NCI-H128 (cell line): ENCODE results near the gene KCNMA1.

Experiments used
- DNase-seq: peaks from one replicate; lab custom pipeline; 2025; ENCODE audit not compliant: unreplicated experiment; lab: John Stamatoyannopoulos, UW

Gene KCNMA1

DNA sequence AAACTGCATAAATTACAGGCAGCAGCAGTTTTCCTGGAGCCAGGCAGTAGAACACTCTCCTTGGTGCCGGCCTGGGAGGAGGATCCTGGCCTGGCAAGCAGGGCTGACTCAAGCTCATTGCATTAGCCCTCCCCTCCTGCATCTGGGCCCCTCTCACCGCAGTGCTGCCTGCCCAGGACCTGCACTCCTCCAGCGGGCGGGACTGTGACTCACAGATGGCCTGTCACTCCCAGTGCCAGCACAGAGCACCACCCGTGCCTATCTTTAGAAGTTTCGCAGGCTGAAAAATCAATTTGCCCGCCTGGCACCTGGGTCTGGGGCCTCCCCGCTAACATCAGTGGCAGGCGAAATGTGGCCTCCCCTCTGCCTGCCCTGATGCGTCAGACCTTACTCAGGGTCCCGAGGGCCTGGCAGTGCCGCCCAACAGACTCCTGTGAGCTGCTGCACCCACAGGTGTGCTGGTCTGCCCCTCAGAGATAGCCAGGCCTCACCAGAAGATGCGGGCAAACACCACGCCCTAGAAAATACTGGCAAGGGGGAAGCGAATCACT lies 123.8 kb downstream of the KCNMA1 start:
- DNase-seq = no peak

- DNase-seq = no peak
Observed at GRCh38 chr10:77513220-77513619, 124.4 kb downstream of the KCNMA1 start.

- DNase-seq = no peak
Observed at GRCh38 chr10:77512219-77512578, 125.4 kb downstream of the KCNMA1 start.

DNA sequence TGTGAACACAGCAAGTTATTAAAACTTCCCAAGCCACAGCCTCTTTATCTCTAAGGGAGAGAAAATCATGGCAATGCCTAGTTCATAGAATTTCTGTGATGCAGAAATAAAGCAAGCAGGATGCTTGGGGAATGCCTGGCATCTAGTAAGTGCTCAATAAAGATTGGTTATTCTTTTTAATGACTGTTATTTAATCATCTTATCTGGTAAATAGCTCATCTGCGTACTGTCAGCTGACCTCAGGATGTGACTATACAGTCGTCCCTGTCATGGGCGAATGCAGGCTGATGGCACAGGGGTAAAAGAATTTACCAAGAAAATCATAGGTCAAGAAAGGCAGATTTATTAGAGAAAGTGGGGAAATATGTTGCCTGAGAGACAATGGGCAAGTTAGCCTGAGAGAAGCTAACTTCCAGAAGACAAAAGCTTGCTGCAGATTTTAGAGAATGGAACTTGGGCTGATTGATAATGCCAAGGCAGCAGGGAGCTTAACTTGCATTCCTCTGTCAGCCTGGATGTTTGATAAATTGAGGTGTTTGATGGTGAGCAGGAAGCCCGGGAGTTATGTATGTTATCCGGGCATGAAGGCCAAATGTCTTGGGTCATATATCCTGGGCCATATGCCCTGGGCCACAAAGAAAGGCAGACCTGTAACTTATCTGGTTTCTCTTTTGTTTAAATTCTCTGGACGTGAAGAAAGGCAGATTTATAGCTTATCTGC lies 126.0 kb downstream of the KCNMA1 start:
- DNase-seq = no peak

DNA sequence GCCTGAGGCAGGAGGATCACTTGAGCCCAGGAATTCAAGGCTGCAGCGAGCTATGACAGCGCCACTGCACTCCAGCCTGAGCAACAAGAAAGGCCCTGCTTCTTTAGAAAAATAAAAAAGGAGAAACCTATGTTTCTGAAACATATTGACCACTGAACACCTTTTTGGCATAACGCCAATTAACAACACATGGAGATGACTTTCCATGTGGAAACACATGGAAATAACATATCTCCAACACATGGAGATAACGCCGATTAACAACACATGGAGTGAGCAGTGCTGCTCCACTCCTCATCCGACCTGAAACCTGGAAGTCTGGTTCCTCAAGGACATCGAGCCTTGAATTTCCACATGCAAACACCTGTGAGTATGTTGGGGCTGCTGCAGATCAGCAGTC lies 126.9 kb downstream of the KCNMA1 start:
- DNase-seq = no peak

DNA sequence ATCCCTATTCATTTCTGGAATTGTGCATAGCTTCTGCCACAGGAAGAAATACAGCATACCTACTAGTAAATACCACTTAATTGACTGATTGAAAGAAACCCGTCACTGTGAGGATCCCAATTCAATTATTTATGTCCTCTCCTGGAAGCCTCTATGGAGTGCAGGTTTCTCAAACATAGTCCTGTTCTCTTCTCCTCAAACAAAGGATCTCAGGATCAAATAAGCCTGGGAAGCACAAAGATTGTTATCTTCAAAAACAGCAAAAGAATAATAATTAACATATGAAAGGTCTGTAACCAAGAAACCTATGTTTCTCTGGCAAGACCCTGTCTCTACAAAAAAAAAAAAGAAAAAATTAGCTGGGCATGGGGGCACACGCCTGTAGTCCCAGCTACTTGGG lies 127.3 kb downstream of the KCNMA1 start:
- DNase-seq = no peak

GRCh38 chr10:77509391-77509790 lies 128.2 kb downstream of the KCNMA1 start:
- DNase-seq = no peak

DNA sequence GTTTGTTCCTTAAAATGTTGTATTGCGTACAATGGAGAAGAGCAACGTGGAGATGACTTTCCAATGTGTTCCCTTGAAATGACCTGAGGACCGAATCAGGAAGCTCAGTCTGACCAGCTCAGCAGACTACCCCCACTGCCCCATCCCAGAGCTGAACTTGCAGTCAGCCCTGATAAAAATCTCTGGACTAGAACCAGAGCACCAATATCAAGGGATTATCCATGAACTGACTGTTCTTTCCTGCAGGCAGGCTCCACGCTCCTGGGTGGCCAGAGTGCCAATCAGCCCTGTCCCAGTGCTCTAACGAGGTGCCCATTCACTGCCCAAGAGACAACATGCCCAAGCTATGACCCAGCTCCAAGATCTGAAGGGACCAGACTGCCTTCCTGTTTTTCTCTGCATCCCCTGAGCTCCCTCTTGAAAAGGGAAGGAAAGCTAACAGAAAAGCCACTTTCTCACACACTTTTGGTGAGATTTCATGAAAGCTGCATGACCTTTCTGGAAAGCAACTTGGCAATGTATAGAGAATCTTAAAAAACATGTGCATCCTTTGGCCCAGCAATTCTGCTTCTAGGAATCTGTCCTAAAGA lies 130.2 kb downstream of the KCNMA1 start:
- DNase-seq = no peak

GRCh38 chr10:77506517-77507200 lies 130.9 kb downstream of the KCNMA1 start:
- DNase-seq = no peak

DNA sequence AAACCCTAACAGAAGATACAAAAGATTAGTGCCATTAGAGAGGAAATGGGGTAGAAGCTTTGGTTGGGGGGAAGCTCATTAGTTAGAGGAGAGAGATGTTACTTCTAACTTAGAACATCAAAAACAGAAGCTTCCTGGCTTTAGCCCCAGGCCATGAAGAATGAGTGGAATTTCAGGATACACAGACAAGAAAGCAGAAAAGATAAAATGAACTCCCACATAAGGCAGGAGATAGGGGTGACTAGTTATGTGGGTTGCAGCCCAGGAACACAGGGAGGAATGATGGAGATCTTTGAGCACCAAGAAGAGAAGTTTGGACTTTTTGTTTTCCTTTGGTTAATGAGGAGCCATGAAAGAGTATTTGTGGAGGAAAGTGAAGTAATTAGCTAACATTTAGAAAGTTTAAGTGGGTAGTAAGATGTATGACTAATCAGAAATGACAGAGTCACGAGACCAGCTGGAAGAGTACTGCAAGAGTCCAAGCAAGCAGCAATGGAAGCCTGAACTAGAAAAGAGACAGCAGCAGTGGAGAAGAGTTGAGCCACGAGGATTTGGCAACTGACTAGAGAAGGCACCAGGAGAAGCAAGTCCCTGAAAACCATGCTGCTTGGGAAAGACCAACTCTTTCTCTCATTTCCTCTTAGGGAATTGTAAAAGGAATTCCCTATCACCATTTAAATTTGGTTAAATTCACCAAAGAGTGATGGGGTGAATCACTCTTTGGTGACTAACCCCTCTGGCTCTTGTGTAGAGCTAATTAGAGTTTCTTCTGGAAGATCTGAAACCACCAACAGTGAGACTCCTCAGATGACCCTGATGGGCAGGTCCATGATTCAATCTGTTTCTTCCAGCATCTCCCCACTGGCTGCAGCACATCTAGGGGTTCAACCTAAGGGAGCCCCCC lies 131.9 kb downstream of the KCNMA1 start:
- no peak for DNase-seq

GRCh38 chr10:77504873-77505257 lies 132.7 kb downstream of the KCNMA1 start:
- DNase-seq = no peak

DNA sequence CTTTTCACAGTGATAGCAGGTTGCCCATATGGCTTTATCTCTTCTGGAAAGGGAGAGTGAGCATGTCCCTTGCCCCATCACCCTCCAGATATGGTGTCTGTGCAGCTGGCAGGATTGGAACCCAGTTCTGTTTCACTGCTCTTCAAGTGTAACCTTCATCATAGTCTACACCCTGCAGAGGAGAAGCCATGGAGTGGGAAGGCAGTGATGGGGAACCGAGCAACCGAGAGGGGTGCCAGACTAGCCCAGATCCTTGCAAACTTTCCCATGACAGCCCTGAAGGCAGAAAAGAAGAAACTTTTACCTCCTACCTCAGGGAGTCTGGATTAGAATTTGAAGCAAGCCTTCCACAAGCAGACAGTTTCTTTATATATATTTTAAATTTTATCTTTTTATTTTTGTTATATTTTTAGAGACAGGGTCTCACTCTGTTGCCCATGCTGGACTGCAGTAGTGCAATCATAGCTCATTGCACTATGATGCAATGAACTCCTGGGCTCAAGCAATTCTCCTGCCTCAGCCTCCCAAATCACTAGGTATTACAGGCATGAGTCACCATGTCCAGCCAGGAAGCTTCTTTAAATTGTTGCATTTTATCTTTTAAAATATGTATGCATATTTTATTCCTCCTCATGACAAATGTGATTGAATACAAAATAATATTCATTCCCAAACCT lies 133.3 kb downstream of the KCNMA1 start:
- no peak for DNase-seq

DNA sequence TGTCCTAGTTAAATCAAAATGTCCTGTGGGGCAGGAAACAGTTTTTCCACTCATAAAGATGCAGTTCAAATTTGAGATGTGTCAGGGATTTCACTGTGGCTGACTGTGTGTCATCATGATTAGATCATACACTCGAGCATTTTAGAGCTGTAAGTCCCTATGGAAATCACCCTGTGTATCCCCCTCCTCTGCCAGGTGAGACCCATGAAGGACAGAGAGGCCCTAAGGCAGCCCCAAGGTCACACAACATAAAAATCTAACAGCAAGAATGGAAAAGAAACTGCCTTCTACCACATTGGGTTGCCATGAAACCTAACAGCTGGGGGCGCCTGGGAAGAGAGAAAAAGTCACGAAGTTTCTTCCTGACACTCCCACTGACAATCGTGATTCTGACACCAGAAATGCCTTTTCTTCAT lies 135.8 kb downstream of the KCNMA1 start:
- no peak for DNase-seq

GRCh38 chr10:77501152-77501845 lies 136.3 kb downstream of the KCNMA1 start:
- DNase-seq = no peak

- no peak for DNase-seq
Observed at GRCh38 chr10:77500754-77501151, 136.9 kb downstream of the KCNMA1 start.

- no peak for DNase-seq
Observed at GRCh38 chr10:77498829-77499228, 138.8 kb downstream of the KCNMA1 start.

DNA sequence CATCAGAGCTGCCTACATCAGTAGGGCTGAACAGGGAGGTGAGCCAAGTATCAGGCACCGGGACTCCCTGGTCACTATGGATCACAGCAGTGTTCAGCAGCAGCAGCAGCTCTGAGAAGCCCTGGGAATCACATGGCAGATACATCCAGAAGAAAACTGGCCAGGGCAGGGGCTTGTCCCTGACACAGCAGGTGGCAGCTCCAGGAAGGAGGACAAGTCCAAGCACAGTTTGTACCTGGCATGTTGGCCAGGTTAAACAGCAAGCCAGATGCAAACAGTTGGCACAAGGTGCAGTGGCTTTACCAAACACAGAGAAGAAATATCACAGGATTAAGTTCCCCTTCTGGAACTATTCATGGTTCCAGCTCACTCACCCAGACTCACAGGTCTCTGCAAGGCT lies 139.4 kb downstream of the KCNMA1 start:
- DNase-seq = no peak

- no peak for DNase-seq
Observed at GRCh38 chr10:77497748-77498147, 139.9 kb downstream of the KCNMA1 start.

DNA sequence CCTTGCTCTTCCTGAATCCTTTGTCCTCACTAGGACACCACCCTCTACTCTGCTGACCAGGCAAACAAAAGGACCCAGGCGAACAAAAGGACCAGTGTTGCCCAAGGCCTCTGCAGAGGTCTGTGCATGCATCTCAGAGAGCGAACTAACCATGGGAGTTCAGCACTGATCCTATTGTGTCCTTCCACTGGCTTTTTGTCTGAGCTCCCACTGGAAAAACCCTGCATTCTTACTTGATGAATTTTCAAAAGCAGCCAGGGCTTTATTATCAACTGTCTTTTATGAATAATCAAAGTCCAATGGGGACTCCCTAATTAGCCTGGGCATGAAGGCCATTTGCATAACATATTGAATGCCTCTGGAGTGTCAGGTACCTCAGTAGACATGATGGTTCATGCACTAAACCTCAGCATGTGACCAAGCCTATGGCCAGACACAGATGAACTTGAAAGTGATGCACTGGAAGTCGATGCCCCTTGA lies 140.6 kb downstream of the KCNMA1 start:
- DNase-seq = no peak
